BJ (cell line): ENCODE data around the gene LRRC61. TPM values are rescaled to one million over a fixed set of nuclear protein-coding genes. Genes with fewer than 3 reads are reported as not detected.
"Not testable (repeated sequence)": the region's sequence is repeated elsewhere in the genome, so short reads cannot be mapped to it uniquely, and the experiment has no call there.

Experiments used
- CTCF ChIA-PET: fragments of 350-600 bp; formaldehyde crosslinking; extraction: SDS; loops from one replicate; lab custom pipeline; 2021; ENCODE audit warnings: antibody characterized with exemption, inconsistent platforms; lab: Yijun Ruan, JAX
- POLR2A ChIA-PET: fragments of 300-600 bp; sonication (Branson Sonifier 250); formaldehyde crosslinking; extraction: SDS; loops from one replicate; lab custom pipeline; 2021; ENCODE audit warnings: antibody characterized with exemption; lab: Charles Lee
- DNase-seq: peaks from one replicate; pipeline ENCODE4 v3.0.0-alpha.2; 2011; ENCODE audit warnings: low read depth
- H3K27me3 ChIP-seq: 2 replicates; pipeline ENCODE4 v1.6.0; 2011; ENCODE audit warnings: low read length; ENCODE audit not compliant: control insufficient read depth, insufficient read depth
- H3K36me3 ChIP-seq: 2 replicates; pipeline ENCODE4 v1.5.1; 2011; ENCODE audit warnings: low read length; ENCODE audit not compliant: control insufficient read depth, insufficient read depth
- H3K4me3 ChIP-seq: 2 replicates; pipeline ENCODE4 v1.5.1; 2011; ENCODE audit warnings: low read depth, mild to moderate bottlenecking, control low read depth, low read length
- CTCF ChIP-seq: IDR thresholded peaks from 2 replicates; pipeline ENCODE4 v1.5.1; 2011; ENCODE audit warnings: low read depth, mild to moderate bottlenecking, control low read depth, inconsistent platforms, low read length, moderate library complexity; ENCODE audit not compliant: insufficient read depth
- polyA plus RNA-seq: library from polyadenylated mRNA; depleted of rRNA; stranded (reverse); fragments of >200 nt; gene quantifications from 2 replicates; pipeline ENCODE4 v1.2.3, GENCODE V29; 2011; rRNA removed

Gene LRRC61
- polyA plus RNA-seq, 1 experiment = 0.85 TPM

- POLR2A ChIA-PET = no interaction called here
- H3K27me3 ChIP-seq = no peaks in the 10 kb centered on the region
- peaks cover 2% of the 10 kb centered on the region; the same call in 1 of the 2 replicates for H3K36me3 ChIP-seq
- CTCF ChIA-PET = interaction anchor here (1.1 kb wide), 1 partner anchor 18 kb away, joined by 3 read pairs; no protein-coding TSS in a partner anchor
- DNase-seq = no peak
- TF ChIP-seq CTCF = no peak
- H3K4me3 ChIP-seq = no peak overlapping the region
Observed at GRCh38 chr7:150384406-150385301, 61.5 kb downstream of the LRRC61 start.

- ChIA-PET POLR2A (interaction anchor here (1.1 kb wide), 1 partner anchor 15 kb away, joined by 3 read pairs; no protein-coding TSS in a partner anchor), CTCF (no interaction called here)
- Histone ChIP-seq H3K27me3 (no peaks in the 10 kb centered on the region), H3K4me3 (no peak overlapping the region), H3K36me3 (peaks cover 2% of the 10 kb centered on the region; the same call in 1 of the 2 replicates)
- no peak for TF ChIP-seq CTCF
- DNase-seq = no peak
Observed at GRCh38 chr7:150385302-150385723, 62.2 kb downstream of the LRRC61 start.

GRCh38 chr7:150385884-150386283 lies 62.7 kb downstream of the LRRC61 start:
- H3K36me3 ChIP-seq, CTCF ChIA-PET, DNase-seq, H3K4me3 ChIP-seq, H3K27me3 ChIP-seq: not testable (repeated sequence)
- POLR2A ChIA-PET = interaction anchor here (1.1 kb wide), 1 partner anchor 15 kb away, joined by 3 read pairs; no protein-coding TSS in a partner anchor

Other genes with a start within 250 kb of the LRRC61 start
- gene ACTR3C, start 190 bp downstream of the LRRC61 start, polyA plus RNA-seq = 0.60 and 0.91 TPM in 2 replicates
- gene RARRES2, start 18.3 kb downstream of the LRRC61 start, polyA plus RNA-seq = 6.3 and 7.2 TPM in 2 replicates
- 41.3 and 65.7 TPM in 2 replicates for gene REPIN1, start 45.5 kb downstream of the LRRC61 start, polyA plus RNA-seq
- gene ZNF775, start 56.0 kb downstream of the LRRC61 start, polyA plus RNA-seq = 1.6 and 2.1 TPM in 2 replicates
- gene GIMAP8, start 127.3 kb downstream of the LRRC61 start, polyA plus RNA-seq = not detected in 2 replicates
- gene GIMAP7, start 191.5 kb downstream of the LRRC61 start, polyA plus RNA-seq = not detected in 2 replicates
- gene GIMAP4, start 244.0 kb downstream of the LRRC61 start, polyA plus RNA-seq = not detected in 2 replicates